Pancreas (tissue), 10 donors: ENCODE measurements around the gene MSMP. TPM values are rescaled to one million over a fixed set of nuclear protein-coding genes. Genes with fewer than 3 reads are reported as not detected.
A peak's percentile ranks its signal among the peaks of the same experiment; 100 is the strongest.

Experiments
- ATAC-seq, 4 donors: fragments of 200-7000 bp; cut with Tn5 transposase; one replicate each; pipeline versions ENCODE4 v1.8.0 to v1.9.1; 2020; ENCODE audit warnings: mild to moderate bottlenecking in 4 of 4, moderate library complexity in 4 of 4
- DNase-seq, 6 donors: peaks; one replicate each; pipeline ENCODE4 v3.0.0-alpha.2; 2020
- FAIRE-seq: peaks from 2 replicates; lab custom pipeline; 2012; peaks lifted over from hg19 to GRCh38; lab: Jason Lieb, UNC
- H3K27ac ChIP-seq, 4 donors: fragments of 200-600 bp; sonication (generic); 1 replicate in 3 of 4; 2 replicates in 1 of 4; pipeline versions ENCODE4 v1.5.0 to v1.8.0; 2020
- H3K27me3 ChIP-seq, 4 donors: fragments of 200-600 bp; one replicate each; pipeline ENCODE4 v1.8.0; 2021
- H3K36me3 ChIP-seq, 3 donors: fragments of 200-600 bp; sonication (generic) in 1 of 3; one replicate each; pipeline versions ENCODE4 v1.5.0 to v1.8.0; 2020 to 2021
- H3K4me1 ChIP-seq, 3 donors: fragments of 200-600 bp; one replicate each; pipeline ENCODE4 v1.8.0; 2021
- H3K4me3 ChIP-seq, 4 donors: fragments of 200-600 bp; sonication (generic) in 2 of 4; one replicate each; pipeline versions ENCODE4 v1.5.0 to v1.8.0; 2020 to 2021
- H3K9me3 ChIP-seq, 4 donors: fragments of 200-600 bp; one replicate each; pipeline ENCODE4 v1.8.0; 2021
- CTCF ChIP-seq, 4 donors: fragments of 200-600 bp; sonication (generic) in 3 of 4; IDR thresholded peaks; one replicate each; pipeline versions ENCODE4 v1.5.0 to v1.8.0; 2021; ENCODE audit warnings: antibody characterized with exemption in 4 of 4
- WGBS, 2 donors: extraction: QIAGEN DNeasy Blood & Tissue Kit; methylation state at CpG; one replicate each; pipeline ENCODE4 v1.1.7; 2013; 5-methylcytosine and 5-hydroxymethylcytosine counted together
- intact Hi-C, 3 donors: fragments of 100-400 bp; cut with DNase I; formaldehyde crosslinking; loops; one replicate each; pipeline versions ENCODE4 v1.11.1 to v1.14.2; 2022
- polyA plus RNA-seq, 2 donors: library from polyadenylated mRNA; stranded (reverse); fragments of 200-250 nt; gene quantifications; one replicate each; pipeline ENCODE4 v1.2.3, GENCODE V29; 2013
- total RNA-seq, 6 donors: library from RNA; stranded (reverse); fragmentation: NEBNext Ultra II Directional in 4 of 6; extraction: Animal tissue kit (Norgen Biotek cat#: 25700) in 4 of 6; gene quantifications; one replicate each; pipeline versions ENCODE4 v1.2.1 to v1.2.4, GENCODE V29; 2021 to 2023
- donor health status: healthy with polysubstance abuse.
- donor health status: DM: no; HTN: no; CAD: no; lungs with moderate emphysema.
- donor health status: DM: no; HTN: no; CAD: no.
- donor health status: control.
- donor health status: control.
- donor health status: Bipolar disorder and iron deficiency.
- donor health status: DM: yes; HTN: yes; CAD: no.
- donor health status: DM: no; HTN: no; CAD: no.
- donor health status: DM: no; HTN: no; CAD: no.
- donor health status: DM: yes; HTN: yes; CAD: no.

Gene MSMP
- total and polyA plus RNA-seq, 8 donors, result 0.49 to 2.3 (median 0.67) TPM; not detected in 5

- 88 to 92% methylated on average over 1 of the region's 1 CpG for WGBS, 2 donors
- intact Hi-C loops, result no loop called here
- Histone ChIP-seq H3K27me3 (no peaks in the 10 kb centered on the region), H3K27ac (no peak overlapping the region), H3K4me1 (peaks cover 12 to 24% (median 17%) of the 10 kb centered on the region in 3 donors), H3K9me3 (no peaks in the 10 kb centered on the region), H3K36me3 (no peaks in the 10 kb centered on the region), H3K4me3 (no peak overlapping the region)
- no peak for TF ChIP-seq CTCF (IDR thresholded peaks at IDR 0.05)
- DNase-seq (no peak), FAIRE-seq (no peak), ATAC-seq (no peak)
Observed at GRCh38 chr9:35767458-35767857, 13.4 kb upstream of the MSMP start.

GRCh38 chr9:35766997-35767396, 12.9 kb upstream of the MSMP start:
- intact Hi-C loops, result no loop called here
- Histone ChIP-seq H3K4me3 (no peak overlapping the region), H3K9me3 (no peaks in the 10 kb centered on the region), H3K27ac (no peak overlapping the region), H3K4me1 (peaks cover 7 to 20% (median 12%) of the 10 kb centered on the region in 3 donors), H3K27me3 (no peaks in the 10 kb centered on the region), H3K36me3 (no peaks in the 10 kb centered on the region)
- TF ChIP-seq CTCF (IDR thresholded peaks at IDR 0.05), result no peak
- FAIRE-seq, result no peak
- no peak for ATAC-seq
- WGBS, 2 donors, result 83 to 94% methylated on average over 2 of the region's 2 CpGs
- no peak for DNase-seq

GRCh38 chr9:35763803-35764202, 9.7 kb upstream of the MSMP start:
- ATAC-seq, result no peak
- no peak for FAIRE-seq
- no peak overlapping the region for H3K27ac ChIP-seq
- no peaks in the 10 kb centered on the region for H3K9me3 ChIP-seq
- intact Hi-C loops, result no loop called here
- H3K27me3 ChIP-seq, result no peaks in the 10 kb centered on the region
- peaks cover 0 to 3% (median 0%) of the 10 kb centered on the region in 3 donors for H3K4me1 ChIP-seq
- no peak overlapping the region for H3K4me3 ChIP-seq
- DNase-seq, result no peak
- 93 to 100% methylated on average over 1 of the region's 1 CpG for WGBS, 2 donors
- no peaks in the 10 kb centered on the region for H3K36me3 ChIP-seq
- TF ChIP-seq CTCF (IDR thresholded peaks at IDR 0.05), result no peak

DNA sequence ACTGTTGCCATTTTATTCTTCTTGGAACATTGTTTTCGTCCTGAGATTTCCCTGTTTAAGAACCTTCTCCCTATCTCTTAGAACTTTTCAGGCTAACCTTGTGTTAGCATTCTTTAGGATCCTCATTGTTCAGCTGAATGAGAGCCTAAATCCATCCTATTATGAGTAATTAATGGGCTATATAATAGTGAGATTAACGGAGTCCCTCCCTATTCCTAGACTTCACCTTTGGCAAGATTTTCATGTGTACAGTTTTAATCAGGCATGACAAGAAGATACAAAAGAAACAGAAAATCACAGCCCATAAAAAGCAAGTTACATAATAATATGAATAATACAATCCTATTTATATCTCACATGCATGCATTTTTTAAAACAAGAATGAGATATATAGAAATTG, 9.1 kb upstream of the MSMP start:
- Histone ChIP-seq H3K4me1 (peaks cover 0 to 8% (median 3%) of the 10 kb centered on the region in 3 donors), H3K9me3 (no peaks in the 10 kb centered on the region), H3K27me3 (no peaks in the 10 kb centered on the region), H3K36me3 (no peaks in the 10 kb centered on the region), H3K27ac (no peak overlapping the region), H3K4me3 (no peak overlapping the region)
- TF ChIP-seq CTCF (IDR thresholded peaks at IDR 0.05), result no peak
- 75 to 77% methylated on average over 2 of the region's 2 CpGs for WGBS, 2 donors
- no peak for DNase-seq
- ATAC-seq, result no peak
- intact Hi-C loops, result no loop called here
- FAIRE-seq, result no peak

GRCh38 chr9:35760651-35761050, 6.6 kb upstream of the MSMP start:
- no peak for FAIRE-seq
- Histone ChIP-seq H3K4me3 (no peak overlapping the region), H3K27me3 (no peaks in the 10 kb centered on the region), H3K9me3 (no peaks in the 10 kb centered on the region), H3K36me3 (no peaks in the 10 kb centered on the region), H3K4me1 (peaks cover 5 to 15% (median 10%) of the 10 kb centered on the region in 3 donors), H3K27ac (peak overlapping the region in 2 of 4 donors; percentile 31 to 60)
- 39 to 63% methylated on average over 2 of the region's 2 CpGs for WGBS, 2 donors
- no peak for TF ChIP-seq CTCF (IDR thresholded peaks at IDR 0.05)
- DNase-seq, result no peak
- intact Hi-C loops, result no loop called here
- ATAC-seq, result peak in 2 of 4 donors; percentile 23 to 49
